ENCODE measurements around the gene CDKN2A.
"Not testable (repeated sequence)": the region's sequence is repeated elsewhere in the genome, so short reads cannot be mapped to it uniquely, and the experiment has no call there.

CDKN2A gene

GRCh38 chr9:21976334-21976875, 17.8 kb downstream of the CDKN2A start:
- DNase-seq: no peak

GRCh38 chr9:21974722-21975409, 19.3 kb downstream of the CDKN2A start:
- DNase-seq: peak; percentile 89

- peak; percentile 52 for DNase-seq
Measured at GRCh38 chr9:21974343-21974721, 19.9 kb downstream of the CDKN2A start.

- DNase-seq: no peak
Measured at GRCh38 chr9:21972361-21972760, 21.8 kb downstream of the CDKN2A start.

- no peak for DNase-seq
Measured at GRCh38 chr9:21970800-21971640, 23.2 kb downstream of the CDKN2A start.

- DNase-seq: no peak
Measured at GRCh38 chr9:21969951-21970799, 24.0 kb downstream of the CDKN2A start.

GRCh38 chr9:21969011-21969940, 24.9 kb downstream of the CDKN2A start:
- DNase-seq: no peak

- DNase-seq: no peak
Measured at GRCh38 chr9:21968331-21969010, 25.7 kb downstream of the CDKN2A start.

- no peak for DNase-seq
Measured at GRCh38 chr9:21967702-21968101, 26.5 kb downstream of the CDKN2A start.

GRCh38 chr9:21967169-21967568, 27.0 kb downstream of the CDKN2A start:
- DNase-seq: no peak

GRCh38 chr9:21966140-21966851, 27.9 kb downstream of the CDKN2A start:
- no peak for DNase-seq

- DNase-seq: no peak
Measured at GRCh38 chr9:21965401-21965951, 28.7 kb downstream of the CDKN2A start.

- no peak for DNase-seq
Measured at GRCh38 chr9:21964925-21965385, 29.2 kb downstream of the CDKN2A start.

GRCh38 chr9:21961569-21961968, 32.6 kb downstream of the CDKN2A start:
- no peak for DNase-seq

GRCh38 chr9:21959268-21959667, 34.9 kb downstream of the CDKN2A start:
- not testable (repeated sequence) for DNase-seq

- no peak for DNase-seq
Measured at GRCh38 chr9:21958833-21959232, 35.4 kb downstream of the CDKN2A start.

GRCh38 chr9:21945606-21946005, 48.6 kb downstream of the CDKN2A start:
- no peak for DNase-seq

GRCh38 chr9:21943464-21943863, 50.7 kb downstream of the CDKN2A start:
- no peak for DNase-seq

GRCh38 chr9:21941337-21941995, 52.7 kb downstream of the CDKN2A start:
- no peak for DNase-seq

GRCh38 chr9:21936161-21936560, 58.0 kb downstream of the CDKN2A start:
- no peak for DNase-seq

All from NCI-H345 (cell line).